ENCODE data around the gene SV2A.

DNA sequence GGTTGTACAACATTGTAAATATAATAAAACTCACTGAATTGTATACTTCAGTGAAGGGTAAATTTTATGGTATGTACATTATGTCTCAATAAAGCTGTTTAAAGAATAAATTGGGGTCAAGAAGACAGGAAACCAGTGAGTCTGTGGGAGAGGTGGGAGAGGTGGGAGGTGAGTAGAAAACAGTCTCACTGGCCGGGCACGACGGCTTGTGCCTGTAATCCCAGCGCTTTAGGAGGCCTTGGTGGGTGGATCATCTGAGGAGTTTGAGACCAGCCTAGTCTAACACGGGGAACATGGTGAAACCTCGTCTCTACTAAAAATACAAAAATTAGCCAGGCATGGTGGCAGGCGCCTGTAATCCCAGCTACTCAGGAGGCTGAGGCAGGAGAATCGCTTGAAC is 14.8 kb upstream of the SV2A start:
- TF ChIP-seq, protein P1, sequence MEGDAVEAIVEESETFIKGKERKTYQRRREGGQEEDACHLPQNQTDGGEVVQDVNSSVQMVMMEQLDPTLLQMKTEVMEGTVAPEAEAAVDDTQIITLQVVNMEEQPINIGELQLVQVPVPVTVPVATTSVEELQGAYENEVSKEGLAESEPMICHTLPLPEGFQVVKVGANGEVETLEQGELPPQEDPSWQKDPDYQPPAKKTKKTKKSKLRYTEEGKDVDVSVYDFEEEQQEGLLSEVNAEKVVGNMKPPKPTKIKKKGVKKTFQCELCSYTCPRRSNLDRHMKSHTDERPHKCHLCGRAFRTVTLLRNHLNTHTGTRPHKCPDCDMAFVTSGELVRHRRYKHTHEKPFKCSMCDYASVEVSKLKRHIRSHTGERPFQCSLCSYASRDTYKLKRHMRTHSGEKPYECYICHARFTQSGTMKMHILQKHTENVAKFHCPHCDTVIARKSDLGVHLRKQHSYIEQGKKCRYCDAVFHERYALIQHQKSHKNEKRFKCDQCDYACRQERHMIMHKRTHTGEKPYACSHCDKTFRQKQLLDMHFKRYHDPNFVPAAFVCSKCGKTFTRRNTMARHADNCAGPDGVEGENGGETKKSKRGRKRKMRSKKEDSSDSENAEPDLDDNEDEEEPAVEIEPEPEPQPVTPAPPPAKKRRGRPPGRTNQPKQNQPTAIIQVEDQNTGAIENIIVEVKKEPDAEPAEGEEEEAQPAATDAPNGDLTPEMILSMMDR (IDR thresholded peaks at IDR 0.05), result no peak
- no peak for TF ChIP-seq POLR2AphosphoS5 (IDR thresholded peaks at IDR 0.05)
- TF ChIP-seq POLR2A (IDR thresholded peaks at IDR 0.05), result no peak

Measured in prostate gland (tissue), 2 donors.